ENCODE results near the gene PSMD1.

Gene PSMD1

DNA sequence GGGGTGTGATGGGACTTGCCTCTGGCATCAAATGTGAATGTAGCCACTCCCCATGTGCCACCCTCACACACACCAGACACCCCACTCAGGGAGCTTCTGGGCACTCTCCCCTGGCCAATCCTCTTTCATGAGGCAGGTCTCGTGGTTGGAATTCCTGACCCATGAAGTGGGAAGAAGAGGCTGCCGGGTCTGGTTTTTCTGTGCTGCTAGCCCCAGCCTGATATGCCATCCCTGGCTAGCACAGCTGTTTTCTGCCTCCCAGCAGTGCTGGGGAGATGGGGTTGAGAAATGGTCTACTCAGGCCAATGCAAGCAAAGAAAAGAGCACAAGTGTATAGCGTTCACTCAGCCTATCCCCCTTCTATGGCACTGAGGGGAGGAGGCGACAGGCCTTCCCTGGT, 20.5 kb upstream of the PSMD1 start:
- DNase-seq: no peak

DNA sequence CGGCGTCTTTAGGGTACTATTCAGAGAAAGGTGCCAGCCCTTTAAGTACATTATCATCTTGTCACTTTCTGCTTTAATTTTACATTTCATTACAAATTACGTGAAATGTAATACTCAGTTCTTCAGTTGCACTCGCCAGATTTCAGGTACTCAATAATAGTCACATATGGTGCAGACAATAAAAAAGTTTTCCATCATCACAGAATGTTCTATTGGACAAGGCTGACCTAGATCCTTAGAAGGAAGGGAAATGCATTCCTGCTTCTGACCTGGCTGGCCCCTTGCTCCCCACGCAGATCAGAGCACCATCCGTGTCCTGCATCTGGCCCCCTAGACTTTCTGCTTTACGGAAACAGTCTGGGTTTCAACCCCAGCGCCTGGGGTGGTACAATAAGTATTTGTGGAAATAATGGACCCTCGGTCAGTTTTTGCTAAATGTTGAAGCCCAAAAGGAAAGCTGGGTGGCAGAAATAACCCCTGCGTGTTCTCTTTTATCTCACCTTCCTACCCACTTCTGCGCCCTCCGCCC, 20.0 kb upstream of the PSMD1 start:
- no peak for DNase-seq

DNA sequence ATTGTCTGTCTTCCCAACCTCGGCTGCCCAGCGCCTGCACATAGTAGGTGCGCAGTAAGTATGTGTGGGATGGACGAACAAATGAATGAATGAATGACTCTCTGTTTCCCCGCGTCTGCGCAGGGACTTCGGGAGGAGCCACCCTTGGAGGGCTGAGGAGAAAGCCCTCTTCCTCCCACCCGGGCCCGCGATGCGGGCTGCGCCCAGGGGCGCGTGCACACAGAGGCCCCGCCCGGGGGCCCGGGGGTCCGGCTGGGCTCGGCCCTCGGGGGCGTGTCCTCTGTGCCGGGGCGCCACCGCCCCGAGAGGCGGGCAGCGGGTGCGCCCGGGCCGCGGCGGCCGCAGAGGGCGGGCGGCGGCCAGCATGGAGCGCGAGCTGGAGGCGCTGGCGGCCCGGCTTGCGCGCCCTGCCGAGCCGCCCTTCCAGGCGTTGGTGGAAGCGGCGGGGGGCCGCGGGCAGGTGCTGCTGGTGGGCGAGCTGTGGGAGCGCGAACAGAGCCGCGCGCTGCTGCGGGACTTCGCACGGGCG, 19.4 kb upstream of the PSMD1 start, which contains the start of gene C2orf72:
C2orf72 (plus strand) TSS at position 322 of the 529 bp plus-strand sequence; CDS start at position 365, 43 bp downstream.
- no peak for DNase-seq

DNA sequence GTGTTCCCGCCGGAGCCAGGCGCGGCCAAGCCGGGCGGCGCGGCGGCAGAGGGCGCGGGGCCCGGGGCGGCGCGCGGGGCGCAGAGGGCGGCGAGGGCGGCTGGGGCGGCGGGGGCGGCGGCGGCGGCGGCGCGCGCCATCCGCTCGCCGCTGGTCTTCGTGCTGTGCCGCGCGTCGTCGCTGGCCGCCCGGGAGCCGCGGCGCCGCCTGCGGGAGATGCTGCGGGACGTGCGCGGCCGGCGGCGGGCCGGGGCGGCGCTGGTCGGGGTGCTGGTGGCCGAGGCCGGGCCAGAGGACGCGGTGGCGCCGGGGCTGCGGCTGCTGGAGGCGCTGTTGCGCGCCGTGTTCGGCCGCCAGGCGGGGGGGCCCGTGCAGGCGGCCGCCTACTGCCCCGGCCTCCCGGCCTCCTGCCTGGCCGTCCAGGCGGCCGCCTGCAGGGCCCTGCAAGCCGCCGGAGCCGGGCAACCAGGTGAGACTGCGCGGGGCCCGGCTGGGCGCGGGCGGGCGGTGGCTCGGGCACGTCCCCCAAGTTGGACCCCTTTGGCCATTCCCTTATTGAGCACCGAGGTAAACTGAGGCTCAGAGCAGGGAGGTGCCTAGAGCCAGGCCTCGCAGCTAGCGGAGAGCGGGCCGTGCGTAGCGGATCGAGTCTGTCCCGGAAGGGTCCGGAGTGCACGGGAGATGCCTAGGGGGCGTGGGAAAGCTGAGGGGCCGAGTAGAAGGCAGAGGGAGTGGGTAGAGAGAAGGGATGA, 18.8 kb upstream of the PSMD1 start:
- DNase-seq: no peak

DNA sequence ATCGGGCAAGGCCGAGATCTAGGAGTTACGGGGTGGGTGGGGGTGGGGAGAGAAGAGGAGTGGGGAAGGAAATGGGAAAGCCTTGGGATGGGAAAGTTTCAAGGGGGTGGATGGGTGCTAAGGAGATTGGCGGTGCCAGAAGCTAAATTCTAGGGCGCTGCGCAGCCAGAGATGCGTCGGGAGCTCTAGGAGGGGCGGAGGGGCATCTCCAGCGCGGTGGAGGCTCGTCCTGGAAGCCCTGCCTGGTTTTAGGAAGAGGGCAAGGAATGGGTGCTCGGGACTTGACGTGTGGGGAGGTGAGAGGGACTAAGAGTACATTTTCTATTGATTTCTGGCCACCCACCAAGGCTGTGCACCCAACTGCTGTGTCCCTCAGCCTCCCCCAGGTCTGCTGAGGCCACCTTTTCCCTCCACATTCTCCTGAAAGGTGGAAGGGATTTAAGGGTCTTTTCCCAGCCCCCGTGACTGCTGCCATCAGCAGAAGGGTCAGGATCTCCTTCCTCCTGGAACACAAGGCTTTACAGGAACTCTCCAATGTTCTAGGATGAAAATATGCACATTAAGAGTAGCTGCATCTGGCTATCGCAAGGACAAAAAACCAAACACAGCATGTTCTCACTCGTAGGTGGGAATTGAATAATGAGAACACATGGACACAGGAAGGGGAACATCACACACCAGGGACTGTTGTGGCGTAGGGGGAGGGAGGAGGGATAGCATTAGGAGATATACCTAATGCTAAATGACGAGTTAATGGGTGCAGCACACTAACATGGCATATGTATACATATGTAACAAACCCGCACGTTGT, 18.0 kb upstream of the PSMD1 start:
- no peak for DNase-seq

DNA sequence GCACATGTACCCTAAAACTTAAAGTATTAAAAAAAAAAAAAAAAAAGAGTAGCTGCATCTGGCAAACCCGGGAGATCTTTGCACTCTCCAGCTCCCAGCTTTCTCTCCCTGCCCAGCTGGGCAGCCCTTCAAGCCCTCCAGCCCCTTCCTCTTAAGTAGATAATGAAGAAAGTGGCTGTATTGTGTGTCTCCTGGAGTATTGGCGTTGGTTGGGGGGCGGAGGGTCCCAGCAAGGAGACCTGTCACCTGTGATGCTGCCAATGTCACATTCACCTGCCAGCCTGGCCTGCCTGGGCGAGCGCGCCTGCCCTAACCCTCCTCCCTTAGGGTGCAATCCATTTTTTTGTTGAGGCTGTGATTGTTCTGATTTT, 17.4 kb upstream of the PSMD1 start:
- DNase-seq: no peak

DNA sequence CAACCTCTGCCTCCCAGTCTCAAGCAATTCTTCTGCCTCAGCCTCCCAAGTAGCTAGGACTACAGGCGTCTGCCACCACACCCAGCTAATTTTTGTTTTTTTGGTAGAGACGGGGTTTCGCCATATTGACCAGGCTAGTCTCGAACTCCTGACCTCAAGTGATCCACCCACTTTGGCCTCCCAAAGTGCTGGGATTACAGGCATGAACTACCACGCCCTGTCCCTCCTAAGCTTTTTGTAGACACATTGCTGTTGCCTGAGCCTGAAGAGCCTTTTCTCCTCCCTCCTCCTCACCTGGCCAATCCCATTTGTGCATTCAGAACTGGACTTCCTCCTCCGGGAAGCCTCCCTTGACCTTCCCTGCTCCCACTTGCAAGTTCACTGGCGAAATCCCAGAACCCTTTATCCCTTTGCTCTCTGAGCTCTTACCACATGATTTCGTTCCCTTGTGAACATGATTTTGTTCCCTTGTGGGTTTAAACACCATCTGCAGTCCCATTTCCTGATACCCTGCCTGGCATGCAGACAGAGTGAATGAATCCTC, 16.8 kb upstream of the PSMD1 start:
- no peak for DNase-seq

- DNase-seq: no peak
Measured at GRCh38 chr2:231041061-231041689, 15.5 kb upstream of the PSMD1 start.

DNA sequence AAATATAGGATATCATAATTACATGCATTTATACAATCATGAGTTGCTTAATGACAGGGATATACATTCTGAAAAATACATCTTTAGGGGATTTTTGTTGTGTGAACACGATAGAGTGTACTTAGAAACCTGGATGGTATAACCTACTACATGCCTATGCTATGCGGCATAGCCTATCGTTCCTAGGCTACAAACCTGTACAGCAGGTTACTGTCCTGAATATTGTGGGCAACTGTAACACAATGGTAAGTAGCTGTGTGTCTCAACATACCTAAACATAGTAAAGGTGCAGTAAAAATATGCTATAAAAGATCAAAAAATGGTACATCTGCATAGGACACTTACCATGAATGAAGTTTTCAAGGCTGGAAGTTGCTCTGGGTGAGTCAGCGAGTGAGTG, 12.9 kb upstream of the PSMD1 start:
- no peak for DNase-seq

GRCh38 chr2:231046916-231047273, 9.8 kb upstream of the PSMD1 start:
- no peak for DNase-seq

DNA sequence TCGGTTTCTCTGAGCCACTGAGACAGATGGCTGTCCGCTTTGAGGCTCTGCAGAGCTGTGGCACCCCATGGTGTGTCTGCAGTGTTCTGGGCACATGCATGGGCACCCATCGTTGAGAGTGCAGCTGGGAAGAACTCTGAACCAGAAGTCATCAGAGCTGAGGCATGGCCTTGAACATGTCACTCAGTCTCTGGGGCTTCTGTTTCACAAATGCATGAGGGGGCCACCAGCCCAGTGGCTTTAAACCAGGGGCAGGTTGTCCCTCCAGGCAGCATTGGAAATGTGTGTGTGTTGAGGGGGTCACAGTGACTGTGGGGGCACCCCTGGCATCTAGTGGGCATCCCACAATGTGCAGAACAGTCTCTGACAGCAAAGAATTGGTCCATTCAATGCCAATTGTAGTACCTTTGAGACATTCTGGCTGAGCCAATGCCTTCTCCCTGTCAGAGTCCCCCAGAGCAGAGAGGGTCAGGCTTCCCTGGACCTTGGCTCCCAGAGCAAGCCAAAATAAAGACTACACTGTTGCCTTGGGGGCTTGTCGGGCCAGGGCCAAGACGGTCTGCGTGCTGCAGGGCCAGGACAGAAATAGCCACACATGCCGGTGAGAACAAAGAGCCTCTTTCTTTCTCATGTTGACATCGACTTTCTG, 9.3 kb upstream of the PSMD1 start:
- DNase-seq: no peak

GRCh38 chr2:231047923-231048915, 8.4 kb upstream of the PSMD1 start:
- DNase-seq: no peak

- DNase-seq: no peak
Measured at GRCh38 chr2:231049286-231050017, 7.2 kb upstream of the PSMD1 start.

DNA sequence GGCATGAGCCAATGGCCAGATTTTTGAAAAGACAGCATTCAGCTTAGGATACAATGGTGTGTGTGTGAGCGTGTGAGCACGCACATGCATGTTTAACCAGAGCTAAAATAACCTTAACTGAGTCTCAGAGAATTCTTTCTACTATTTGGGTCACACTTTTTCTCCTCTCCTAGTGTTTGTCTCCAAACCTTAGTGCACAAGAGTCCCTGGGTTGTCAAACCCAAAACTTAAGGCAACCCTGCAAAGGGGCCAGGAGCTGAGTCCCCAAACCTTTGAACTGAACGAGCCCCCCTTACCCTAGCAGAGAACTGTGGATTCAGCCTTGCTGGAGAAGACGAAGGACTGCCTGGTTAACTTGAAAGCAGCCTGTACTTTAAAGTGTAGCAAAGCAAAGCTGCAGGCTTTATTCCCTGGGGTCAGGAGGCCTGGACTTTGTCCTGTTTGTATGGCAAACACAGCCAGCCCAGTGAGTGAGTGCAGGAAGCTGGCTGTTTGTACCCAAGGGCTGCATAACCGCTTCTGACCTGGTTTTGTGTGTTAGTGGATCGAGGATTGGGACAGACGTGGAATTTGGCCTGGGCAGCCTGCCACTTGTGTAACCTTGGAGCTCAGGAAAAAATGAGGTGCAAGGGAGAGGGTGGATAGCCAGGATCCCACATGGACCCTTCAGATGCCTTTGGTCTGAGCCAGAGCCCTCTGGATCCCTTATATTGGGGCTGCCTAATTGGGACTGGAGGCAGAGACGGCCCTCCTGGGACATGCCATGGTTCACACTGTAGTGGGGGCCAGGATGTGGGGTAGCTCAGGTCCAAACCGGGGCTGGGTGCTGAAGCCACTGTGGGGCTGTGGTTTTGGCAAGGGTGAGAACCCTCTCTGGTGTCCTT, 6.4 kb upstream of the PSMD1 start:
- no peak for DNase-seq

- no peak for DNase-seq
Measured at GRCh38 chr2:231051116-231051515, 5.6 kb upstream of the PSMD1 start.

DNA sequence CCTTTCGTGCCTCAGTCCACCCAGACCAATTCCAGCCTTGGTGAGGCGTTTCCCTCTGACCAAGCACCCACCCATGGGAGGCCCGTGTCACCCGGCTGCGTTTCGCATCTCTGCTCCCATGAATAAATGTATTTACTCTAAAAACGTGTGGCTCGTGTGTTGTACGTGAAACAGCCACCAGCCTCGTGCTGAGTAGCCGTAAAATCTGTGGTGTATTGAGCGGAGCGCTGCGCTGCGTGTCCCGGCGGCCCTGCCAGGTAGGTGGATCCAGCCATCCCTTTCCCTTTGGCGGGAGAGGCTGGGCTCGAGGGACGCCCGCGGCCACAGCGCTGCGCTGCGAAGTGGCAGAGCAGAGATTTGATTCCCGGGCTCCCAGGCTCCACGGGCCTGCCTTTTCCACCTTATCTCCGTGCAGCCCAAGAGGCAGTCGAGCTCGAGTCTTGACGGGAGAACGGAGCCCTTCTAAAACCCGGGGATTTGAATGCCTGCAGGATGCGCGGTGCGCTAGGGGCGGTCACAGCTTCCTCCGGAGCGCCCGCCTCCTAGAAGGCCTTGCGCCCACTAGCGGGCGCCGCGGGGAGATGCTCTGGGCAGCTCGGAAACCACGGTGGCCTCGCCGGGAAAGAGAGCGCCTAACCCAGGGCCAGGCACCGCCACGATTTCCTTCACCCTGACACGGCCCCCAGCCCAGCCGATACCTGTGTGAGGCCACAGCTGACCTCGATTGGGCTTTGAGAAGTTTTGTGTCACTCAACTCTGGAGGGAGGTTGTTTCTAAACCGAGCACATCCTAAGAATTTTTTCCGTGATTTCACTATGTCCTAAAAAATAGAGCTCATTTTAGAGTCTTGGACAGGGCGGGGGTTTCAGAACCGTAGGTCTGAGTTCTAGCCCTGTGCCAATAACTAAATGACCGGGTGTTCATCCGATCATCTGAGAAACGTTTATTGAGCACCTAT, 3.9 kb upstream of the PSMD1 start:
- DNase-seq: peak; percentile 77 to 83

DNA sequence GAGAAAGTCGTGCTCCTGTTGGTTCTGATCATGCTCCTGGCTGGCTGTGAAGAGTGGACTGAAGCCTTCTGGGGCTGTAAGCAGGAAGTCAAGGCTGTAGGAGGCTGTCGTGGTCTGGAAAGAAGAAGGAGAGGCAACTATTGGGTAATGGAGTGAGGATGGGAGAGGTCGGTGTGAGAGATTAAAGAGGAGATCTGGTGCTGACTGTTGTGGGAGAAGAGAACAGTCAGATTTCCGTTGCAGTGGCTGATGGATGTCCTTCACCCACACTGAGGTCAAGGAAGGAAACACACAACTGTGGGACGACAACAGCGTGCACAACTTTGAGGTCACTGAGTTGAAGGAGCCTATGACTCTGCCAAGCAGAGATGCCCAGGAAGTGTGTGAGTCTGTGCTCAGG, 2.8 kb upstream of the PSMD1 start:
- no peak for DNase-seq

GRCh38 chr2:231057590-231057989, 923 bp downstream of the PSMD1 start:
- no peak for DNase-seq
